ENCODE measurements around the gene DAG1. TPM values are rescaled to one million over a fixed set of nuclear protein-coding genes. Genes with fewer than 3 reads are reported as not detected.
A peak's percentile ranks its signal among the peaks of the same experiment; 100 is the strongest.

The DAG1 gene
- total RNA-seq, 1 experiment from 2014 or later, result 93.0 TPM

DNA sequence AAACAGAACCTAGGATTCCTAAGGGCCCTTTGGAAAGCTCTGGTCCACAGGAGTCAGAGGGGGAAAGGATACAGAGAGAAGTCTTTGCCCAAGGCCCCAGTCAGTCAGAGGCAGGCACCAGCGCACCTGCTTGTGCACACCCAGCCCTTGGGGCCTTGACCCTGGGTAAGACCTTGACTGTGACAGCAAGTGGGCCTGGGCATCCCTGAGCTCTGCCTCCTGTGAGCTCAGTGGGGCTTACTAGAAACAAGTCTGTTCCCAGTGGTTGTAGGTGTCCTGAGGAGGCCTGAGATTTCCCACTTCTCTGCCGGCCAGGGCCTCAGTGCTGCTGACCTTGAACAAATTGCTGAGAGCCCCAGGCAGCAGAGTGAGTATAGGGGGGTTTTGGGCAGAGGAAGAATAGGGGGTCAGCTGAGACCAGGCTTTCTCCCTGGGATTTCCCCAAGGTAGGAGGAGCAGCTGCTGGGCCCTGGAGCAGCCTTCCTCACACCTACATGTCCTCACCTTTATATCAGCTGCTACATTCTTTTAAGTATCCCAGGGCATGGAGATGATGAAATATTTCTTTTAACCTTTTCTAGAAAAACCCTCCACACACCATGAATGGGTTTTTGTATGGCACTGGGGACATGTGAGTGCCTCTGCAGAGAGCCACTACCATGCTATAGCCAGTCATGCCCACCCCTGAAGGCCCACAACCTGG lies 9.7 kb upstream of the DAG1 start:
- Histone ChIP-seq H3K23ac (ENCODE audit: insufficient read length, low read depth, low read length) (no peak overlapping the region), H3K4me2 (ENCODE audit: insufficient read depth, insufficient read length, low read length) (no peak overlapping the region), H3T11ph (ENCODE audit: low read length) (no peak overlapping the region), H3K18ac (ENCODE audit: insufficient read length, low read depth, low read length) (peak overlapping the region; percentile 65), H3K23me2 (ENCODE audit: insufficient read length, low read depth, low read length, poor library complexity, severe bottlenecking) (no peaks in the 10 kb centered on the region), H3K9me3 (ENCODE audit: control insufficient read depth, low read depth, low read length) (no peaks in the 10 kb centered on the region), H2BK120ac (ENCODE audit: low read depth, low read length, poor library complexity, severe bottlenecking) (peak overlapping the region; percentile 14), H4K91ac (ENCODE audit: insufficient read length, low read depth, low read length) (peak overlapping the region; percentile 0), H3K9ac (ENCODE audit: extremely low read depth, insufficient read length, low read length) (no peak overlapping the region), H2AK5ac (ENCODE audit: insufficient read length, low read length) (no peak overlapping the region), H3K79me1 (ENCODE audit: insufficient read depth, low read depth, low read length, poor library complexity, severe bottlenecking) (no peaks in the 10 kb centered on the region), H2BK12ac (ENCODE audit: insufficient read length, low read depth, low read length) (peak overlapping the region; percentile 69), H3K4me1 (ENCODE audit: insufficient read depth, low read length) (peaks cover 16% of the 10 kb centered on the region), H2AFZ (ENCODE audit: low read length) (no peak overlapping the region), H3K27me3 (ENCODE audit: insufficient read depth, low read length) (no peaks in the 10 kb centered on the region), H4K8ac (replicated peaks; ENCODE audit: insufficient read length, low read depth, low read length) (no peak overlapping the region), H3K79me2 (ENCODE audit: insufficient read depth, low read length) (no peaks in the 10 kb centered on the region), H3K14ac (ENCODE audit: insufficient read depth, low read length) (peak overlapping the region; percentile 74; the same call in 1 of the 2 replicates), H2BK15ac (ENCODE audit: low read depth, low read length) (no peak overlapping the region), H3K4ac (ENCODE audit: low read depth, low read length) (peak overlapping the region; percentile 32; the same call in 1 of the 2 replicates), H2BK5ac (ENCODE audit: insufficient read length, low read length) (peak overlapping the region; percentile 39), H3K27ac (ENCODE audit: insufficient read length, low read depth, low read length) (peak overlapping the region; percentile 65), H4K20me1 (ENCODE audit: control insufficient read depth, insufficient read depth, insufficient read length) (no peaks in the 10 kb centered on the region), H3K56ac (ENCODE audit: insufficient read length, low read depth, low read length) (no peak overlapping the region), H4K5ac (ENCODE audit: insufficient read length, low read depth, low read length) (no peak overlapping the region), H2BK20ac (ENCODE audit: low read depth, low read length, poor library complexity, severe bottlenecking) (no peak overlapping the region)
- H3K9me3 Mint-ChIP-seq, result no peaks in the 10 kb centered on the region
- no peaks in the 10 kb centered on the region for H3K36me3 Mint-ChIP-seq (ENCODE audit: insufficient read depth in 1 of 3, low read depth in 3 of 3)
- TF ChIP-seq, protein P1, sequence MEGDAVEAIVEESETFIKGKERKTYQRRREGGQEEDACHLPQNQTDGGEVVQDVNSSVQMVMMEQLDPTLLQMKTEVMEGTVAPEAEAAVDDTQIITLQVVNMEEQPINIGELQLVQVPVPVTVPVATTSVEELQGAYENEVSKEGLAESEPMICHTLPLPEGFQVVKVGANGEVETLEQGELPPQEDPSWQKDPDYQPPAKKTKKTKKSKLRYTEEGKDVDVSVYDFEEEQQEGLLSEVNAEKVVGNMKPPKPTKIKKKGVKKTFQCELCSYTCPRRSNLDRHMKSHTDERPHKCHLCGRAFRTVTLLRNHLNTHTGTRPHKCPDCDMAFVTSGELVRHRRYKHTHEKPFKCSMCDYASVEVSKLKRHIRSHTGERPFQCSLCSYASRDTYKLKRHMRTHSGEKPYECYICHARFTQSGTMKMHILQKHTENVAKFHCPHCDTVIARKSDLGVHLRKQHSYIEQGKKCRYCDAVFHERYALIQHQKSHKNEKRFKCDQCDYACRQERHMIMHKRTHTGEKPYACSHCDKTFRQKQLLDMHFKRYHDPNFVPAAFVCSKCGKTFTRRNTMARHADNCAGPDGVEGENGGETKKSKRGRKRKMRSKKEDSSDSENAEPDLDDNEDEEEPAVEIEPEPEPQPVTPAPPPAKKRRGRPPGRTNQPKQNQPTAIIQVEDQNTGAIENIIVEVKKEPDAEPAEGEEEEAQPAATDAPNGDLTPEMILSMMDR (conservative IDR thresholded peaks at IDR 0.05), result no peak
- no peaks in the 10 kb centered on the region for H3K27me3 Mint-ChIP-seq (ENCODE audit: low read depth)
- no peak overlapping the region; a peak in 1 of 5 replicates for H3K4me3 Mint-ChIP-seq
- no peak for DNase-seq
- H3K4me1 Mint-ChIP-seq, result peaks cover 51 to 55% of the 10 kb centered on the region in 2 experiments
- H3K27ac Mint-ChIP-seq, result peak overlapping the region; percentile 84 to 98 (median 97); a peak in 4 of 7 replicates
- no CpG with 5 or more reads among the region's 2 CpGs for WGBS (ENCODE audit: extremely low coverage, insufficient read length, low lambda C conversion rate)

All from H9 (cell line).